ENCODE data around the gene IFT80.

Gene IFT80

GRCh38 chr3:160399125-160400029 is at the start of gene IFT80, which contains the start of gene SMC4:
TSS of gene IFT80 (minus strand) at chr3:160399225. CDS start at chr3:160384600, 14,625 bp downstream.
TSS of gene SMC4 (plus strand) at chr3:160399650. CDS start at chr3:160400827, 1,177 bp downstream.
- DNase-seq, result peak; percentile 90 to 99 (median 96)

DNA sequence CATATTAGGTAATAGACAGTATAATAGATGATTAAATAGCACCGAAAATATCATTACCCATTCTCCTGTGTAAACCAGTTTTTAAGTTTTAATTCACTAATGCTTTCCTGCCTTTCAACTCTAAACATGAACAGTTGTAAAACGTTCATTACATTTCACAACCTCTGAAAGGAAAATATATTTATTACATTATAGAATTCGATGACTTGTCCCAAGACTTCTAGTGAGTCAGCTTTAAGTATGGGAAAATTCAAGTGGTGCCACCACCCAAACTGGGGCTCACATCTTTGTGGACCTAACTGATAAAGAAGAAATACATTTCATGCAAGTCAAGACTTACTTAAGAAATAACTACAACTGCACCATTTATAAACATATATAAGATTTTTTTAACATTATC is 48.5 kb upstream of the IFT80 start:
- no peak for DNase-seq

GRCh38 chr3:160446522-160447056 is 47.6 kb upstream of the IFT80 start:
- DNase-seq, result no peak

DNA sequence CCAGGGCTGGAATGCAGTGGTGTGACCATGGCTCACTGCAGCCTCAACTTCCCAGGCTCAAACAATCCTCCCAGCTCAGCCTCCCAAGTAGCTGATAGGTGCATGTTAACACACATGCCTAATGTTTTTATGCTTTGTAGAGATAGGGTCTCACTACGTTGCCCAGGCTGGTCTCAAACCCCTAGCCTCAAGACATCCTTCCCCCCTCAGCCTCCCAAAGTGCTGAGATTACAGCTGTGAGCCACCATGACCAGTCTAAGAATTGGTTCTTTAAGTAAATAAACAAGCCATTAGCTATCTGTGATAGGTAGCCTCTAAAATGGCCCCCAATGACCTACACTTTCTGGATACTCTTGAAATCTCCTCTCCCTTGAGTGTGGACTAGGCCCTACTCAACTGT is 46.8 kb upstream of the IFT80 start:
- no peak for DNase-seq

GRCh38 chr3:160444411-160444810 is 45.4 kb upstream of the IFT80 start:
- no peak for DNase-seq

DNA sequence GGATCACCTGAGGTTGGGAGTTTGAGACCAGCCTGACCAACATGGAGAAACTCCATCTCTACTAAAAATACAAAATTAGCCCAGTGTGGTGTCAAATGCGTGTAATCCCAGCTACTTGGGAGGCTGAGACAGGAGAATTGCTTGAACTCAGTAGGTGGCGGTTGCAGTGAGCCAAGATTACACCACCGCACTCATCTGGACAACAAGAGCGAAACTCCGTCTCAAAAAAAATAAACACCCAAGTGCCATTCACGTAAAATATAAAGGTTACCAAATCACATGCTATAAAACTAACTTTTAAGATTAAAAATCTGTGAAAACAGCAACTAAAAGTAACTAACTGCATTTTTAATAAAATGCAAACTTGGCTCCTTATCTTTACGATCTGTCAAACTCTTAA is 41.7 kb upstream of the IFT80 start:
- no peak for DNase-seq

GRCh38 chr3:160437083-160437455 is 38.0 kb upstream of the IFT80 start:
- DNase-seq, result no peak

- DNase-seq, result no peak
Observed at GRCh38 chr3:160435747-160436146, 36.7 kb upstream of the IFT80 start.

DNA sequence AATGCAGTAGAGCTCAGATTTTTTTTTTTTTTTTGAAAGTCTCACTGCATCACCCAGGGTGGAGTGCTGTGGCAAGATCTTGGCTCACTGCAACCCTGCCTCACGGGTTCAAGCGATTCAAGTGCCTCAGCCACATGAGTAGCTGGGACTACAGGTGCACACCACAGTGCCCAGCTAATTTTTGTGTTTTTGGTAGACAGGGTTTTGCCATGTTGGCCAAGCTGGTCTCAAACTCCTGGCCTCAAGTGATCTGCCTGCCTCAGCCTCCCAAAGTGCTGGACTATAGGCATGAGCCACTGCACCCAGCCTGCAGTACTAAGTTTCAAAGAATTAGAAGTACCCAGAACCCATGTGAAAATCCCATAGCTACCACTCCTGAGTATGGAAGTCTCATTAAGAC is 36.1 kb upstream of the IFT80 start:
- DNase-seq, result no peak

- DNase-seq, result no peak
Observed at GRCh38 chr3:160434071-160434470, 35.0 kb upstream of the IFT80 start.

DNA sequence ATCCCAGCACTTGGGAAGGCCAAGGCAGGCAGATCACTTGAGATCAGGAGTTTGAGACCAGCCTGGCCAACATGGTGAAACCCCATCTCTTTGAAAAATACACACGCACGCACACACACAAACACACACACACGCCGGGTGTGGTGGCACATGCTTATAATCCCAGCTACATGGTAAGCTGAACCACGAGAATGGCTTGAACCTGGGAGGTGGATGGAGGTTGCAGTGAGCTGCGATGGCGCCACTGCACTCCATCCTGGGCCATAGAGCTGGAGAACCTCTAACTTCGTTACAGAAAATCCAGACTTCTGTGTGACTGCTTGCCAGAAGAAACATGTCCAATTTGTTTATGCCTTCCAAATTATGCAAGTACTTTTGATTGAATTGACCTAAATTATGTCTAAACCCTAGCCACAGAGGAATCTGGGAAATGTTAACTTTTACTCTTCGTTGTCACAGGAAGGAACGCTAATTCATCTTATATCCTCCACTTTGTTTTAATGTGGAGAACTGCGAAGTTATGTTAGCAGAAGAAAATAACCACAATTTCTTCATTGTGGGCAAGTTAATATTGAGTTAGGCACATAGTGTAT is 28.9 kb upstream of the IFT80 start:
- no peak for DNase-seq

DNA sequence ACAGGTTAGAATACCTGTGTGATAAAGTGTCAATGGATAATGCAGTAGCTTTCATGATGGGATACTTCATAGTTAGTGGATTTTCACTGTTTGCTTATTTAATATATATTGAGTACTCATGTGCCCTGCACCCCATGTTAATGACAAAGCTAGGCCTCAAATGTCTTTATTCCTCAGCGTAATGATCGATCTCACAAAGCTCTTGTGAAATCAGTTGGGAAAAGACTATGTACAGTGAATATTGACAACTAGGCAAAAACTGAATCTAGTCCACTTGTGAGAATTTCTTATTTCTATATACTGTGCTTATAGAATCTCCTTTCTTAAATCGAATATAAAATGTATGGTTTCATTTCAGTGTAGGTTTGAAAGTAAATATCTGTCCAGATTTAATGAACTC is 18.3 kb upstream of the IFT80 start:
- DNase-seq, result no peak

DNA sequence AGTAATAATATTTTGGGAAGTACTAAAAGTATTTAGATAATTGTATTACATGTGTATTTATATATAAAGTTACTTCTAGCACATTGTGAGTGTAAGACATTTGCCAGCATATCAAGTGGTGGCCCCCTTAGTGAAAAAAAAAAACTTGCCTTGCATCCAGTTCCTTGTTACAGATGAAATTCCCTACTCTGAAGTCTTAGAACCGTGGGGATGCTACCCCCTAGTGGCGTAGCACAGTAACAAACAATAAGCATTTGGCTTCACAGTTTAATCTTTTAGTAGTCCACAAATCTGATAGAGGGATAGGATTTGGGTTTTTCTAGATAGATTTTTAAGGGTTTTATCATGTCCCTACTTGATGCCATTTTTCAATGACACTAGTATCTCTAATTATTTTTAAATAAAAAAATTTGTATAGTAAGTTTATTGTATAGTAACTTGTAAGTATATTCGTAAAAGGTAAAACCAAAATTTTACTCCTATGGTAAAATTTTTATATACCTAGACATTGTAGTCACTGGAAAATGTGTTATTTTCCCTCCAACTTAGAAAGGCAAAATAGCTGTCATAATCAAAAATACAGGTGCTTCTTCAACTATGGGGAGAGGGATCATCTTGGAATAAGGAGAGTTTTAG is 14.7 kb upstream of the IFT80 start:
- DNase-seq, result peak; percentile 17 to 71 (median 50)

DNA sequence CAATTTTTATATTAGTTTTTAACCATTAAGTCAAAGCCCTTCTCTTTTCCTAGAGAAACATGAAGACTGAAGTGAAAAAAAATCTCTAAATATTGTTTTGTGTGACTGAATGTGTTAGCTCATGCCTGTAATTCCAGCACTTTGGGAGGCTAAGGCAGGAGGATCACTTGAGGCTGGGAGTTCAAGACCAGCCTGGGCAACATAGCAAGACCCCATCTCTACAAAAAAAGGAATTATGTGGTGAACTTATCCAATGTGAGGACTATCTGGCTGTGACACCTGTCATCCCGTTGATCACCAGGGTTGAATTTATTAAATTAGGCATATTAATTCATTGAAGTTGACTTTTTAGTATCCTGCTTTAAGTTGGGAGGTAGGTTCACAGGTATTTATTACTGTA is 13.5 kb upstream of the IFT80 start:
- DNase-seq, result no peak

- DNase-seq, result no peak
Observed at GRCh38 chr3:160409812-160410610, 11.0 kb upstream of the IFT80 start.

- no peak for DNase-seq
Observed at GRCh38 chr3:160403796-160404470, 4.9 kb upstream of the IFT80 start.

DNA sequence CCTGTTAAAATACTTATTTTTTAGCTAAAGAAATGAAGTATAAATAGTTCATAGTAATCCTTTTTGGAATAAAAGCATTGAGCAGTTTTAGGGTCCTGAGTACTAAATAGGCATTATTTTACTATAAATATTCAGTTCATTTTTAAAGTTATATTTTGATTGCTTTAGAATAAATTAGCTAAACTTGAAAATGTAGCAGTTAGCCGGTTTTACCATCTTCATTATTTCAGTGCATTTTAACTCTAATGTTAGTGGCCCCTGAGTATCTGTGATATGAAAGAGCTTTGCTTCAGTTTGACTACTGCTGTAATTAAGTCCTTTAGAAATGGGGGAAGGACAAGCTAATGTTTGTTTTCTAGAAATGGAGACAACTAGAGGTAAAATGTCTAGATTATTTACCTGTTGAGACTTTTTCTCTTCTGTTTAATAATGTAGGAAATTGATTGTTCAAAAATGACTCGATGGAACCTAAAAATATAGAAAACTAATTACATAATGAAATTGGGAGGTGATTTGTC is 4.1 kb upstream of the IFT80 start:
- no peak for DNase-seq

- no peak for DNase-seq
Observed at GRCh38 chr3:160402221-160403027, 3.4 kb upstream of the IFT80 start.

DNA sequence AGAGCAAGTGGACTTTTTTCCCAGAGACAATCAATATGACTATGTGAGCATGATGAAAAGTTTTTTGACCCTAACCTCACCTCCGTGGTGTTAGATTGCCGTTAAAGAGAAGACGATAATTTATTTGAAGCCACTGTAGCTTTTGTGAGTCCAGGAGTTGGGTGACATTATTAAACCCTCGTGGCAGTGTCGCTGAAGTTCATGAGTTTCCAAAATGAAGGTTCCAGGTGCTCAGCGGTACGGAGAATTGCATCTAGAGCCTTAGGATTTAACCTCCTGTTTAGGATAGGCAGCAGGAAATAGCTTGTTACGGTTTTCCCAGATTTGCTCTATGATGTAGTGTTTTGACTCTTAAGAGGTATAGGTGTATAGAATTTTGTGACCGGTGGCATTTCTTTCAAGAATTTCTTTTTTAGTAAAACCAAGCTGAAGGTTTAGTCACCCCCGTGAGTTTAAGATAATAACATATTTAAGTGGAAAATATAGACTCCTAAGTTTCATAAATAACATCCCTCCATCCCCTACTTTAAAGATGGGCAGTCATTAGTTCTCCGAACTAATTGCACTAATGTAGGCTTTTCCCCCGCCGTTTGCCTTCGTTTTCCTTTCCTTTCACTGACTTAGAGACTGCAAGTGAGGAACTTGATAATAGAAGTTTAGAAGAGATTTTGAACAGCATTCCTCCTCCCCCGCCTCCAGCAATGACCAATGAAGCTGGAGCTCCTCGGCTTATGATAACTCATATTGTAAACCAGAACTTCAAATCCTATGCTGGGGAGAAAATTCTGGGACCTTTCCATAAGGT is 2.5 kb upstream of the IFT80 start:
- DNase-seq, result peak in 2 of 6 experiments; percentile 11 to 17

DNA sequence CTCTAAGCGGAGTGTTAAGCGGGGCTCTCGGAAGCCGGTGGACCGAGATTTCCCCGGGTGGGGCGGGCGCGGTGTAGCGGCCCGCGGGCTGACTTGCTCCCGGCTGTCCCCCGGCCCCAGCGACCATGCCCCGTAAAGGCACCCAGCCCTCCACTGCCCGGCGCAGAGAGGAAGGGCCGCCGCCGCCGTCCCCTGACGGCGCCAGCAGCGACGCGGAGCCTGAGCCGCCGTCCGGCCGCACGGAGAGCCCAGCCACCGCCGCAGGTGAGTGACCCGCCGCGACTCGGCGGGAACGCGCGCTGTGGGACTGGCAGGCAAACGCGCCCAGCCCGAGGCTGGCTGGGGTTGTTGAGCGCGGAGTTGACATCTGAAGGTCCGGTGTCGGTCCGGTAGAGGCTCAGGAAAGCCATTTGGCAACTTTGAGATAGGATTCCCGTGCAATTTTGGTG is 1.7 kb upstream of the IFT80 start:
- DNase-seq, result peak in 2 of 6 experiments; percentile 12 to 29

All from stimulated activated naive CD4-positive, alpha-beta T cell (primary cell).